SW480 (cell line): ENCODE data around the gene CBFB.
A peak's percentile ranks its signal among the peaks of the same experiment; 100 is the strongest.
"Not testable (repeated sequence)": the region's sequence is repeated elsewhere in the genome, so short reads cannot be mapped to it uniquely, and the experiment has no call there.

Experiments
- DNase-seq: peaks from one replicate; pipeline ENCODE4 v3.0.0-alpha.2; 2016; ENCODE audit warnings: low spot score

Gene CBFB

DNA sequence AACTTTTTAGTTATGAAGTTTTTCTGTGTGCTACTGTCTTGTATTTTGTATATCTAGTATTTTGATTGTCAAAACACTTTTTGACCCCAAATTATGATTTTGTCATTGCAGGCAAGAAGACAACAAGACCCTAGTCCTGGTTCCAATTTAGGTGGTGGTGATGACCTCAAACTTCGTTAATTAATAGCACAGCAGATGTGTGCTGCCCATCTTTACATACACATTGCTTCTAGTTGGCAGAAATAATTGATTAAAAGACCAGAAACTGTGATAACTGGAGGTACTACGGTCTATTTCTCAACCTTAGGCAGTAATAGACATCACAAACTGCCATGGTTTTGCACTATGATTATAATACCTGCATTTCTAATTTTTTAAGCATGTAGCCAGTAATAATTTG, 69.7 kb downstream of the CBFB start:
- no peak for DNase-seq

DNA sequence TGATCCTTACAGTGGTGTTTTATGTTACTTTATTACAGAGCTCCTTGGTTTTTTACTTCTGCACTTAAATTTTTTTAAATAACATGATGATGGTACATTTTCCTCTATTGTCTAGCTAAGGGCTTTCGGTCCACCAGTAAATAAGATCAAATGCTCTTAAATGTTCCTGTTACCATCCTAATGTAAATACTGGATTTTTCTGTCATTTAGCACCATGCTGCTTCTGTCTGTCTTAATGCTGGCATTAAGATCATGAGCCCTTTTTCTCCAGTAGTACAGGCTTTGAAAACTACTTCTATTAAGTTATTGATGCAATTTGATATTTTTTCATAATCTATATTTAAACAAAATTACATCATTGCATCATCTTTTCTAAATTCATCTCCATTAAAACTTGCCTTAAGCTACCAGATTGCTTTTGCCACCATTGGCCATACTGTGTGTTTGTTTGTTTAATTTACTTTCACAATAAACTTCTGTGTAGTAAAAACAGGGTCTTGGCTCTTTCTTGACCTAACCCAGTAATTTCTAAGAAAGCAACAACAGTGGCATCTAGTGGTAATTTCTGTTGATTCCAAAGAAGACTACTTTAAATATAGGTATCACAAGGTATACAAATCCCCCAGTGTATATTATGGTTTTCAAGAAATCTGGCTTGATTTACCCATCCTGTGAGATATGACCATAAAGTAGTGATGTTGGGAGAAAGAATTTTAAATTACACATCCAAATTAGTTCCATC, 71.8 kb downstream of the CBFB start:
- DNase-seq = no peak

DNA sequence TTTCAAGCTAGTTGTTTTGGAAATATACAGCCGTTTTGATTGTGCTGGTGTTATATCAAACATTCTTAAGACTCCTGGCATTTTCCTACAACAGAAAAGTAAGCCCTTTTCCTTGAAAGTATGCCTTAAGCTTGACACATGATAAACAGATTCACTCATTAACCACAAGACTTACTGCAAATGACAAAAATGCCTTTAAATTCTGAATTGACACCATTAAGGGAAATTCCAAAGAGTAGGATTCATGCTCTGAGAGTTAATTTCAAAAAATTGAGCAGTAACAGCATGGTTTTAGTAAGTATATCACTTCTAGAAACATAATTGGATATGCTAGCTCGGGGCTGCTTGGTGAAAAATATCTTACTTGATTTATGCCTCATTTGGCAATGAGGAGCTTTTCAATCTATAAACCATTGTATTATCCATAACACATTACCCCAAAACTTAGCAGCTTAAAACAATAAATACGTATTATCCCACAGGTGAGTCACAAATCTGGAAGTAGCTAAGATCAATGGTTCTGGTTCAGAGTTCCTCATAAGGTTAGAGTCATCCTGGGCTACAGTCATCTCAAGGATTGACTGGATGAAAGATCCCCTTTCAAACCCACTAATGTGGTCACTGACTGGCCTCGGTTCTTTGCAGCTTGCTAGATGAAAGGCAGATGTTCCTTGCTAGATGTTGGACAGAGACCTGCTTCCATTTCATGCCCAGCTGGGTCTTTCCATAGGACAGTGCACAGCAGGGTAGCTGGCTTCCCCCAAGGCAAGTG, 72.5 kb downstream of the CBFB start:
- no peak for DNase-seq

DNA sequence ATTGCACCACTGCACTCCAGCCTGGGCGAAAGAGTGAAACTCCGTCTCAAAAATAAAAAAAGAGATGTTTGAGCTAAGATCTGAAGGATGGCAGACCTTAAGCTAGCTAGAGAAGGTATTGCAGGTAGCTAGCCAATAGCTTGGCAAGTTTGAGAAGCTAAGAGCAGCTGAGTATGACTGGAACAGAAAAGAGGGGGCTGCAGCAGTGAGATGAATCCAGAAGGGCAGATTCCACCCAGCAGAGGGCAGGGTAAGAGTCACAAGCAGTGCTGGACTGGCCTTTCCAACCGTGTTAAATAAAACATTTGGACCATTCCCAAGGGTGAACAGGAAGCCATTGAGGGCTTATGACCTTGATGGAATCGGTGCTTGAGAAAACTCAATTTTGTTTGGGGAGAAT, 75.1 kb downstream of the CBFB start:
- DNase-seq = peak; percentile 48

DNA sequence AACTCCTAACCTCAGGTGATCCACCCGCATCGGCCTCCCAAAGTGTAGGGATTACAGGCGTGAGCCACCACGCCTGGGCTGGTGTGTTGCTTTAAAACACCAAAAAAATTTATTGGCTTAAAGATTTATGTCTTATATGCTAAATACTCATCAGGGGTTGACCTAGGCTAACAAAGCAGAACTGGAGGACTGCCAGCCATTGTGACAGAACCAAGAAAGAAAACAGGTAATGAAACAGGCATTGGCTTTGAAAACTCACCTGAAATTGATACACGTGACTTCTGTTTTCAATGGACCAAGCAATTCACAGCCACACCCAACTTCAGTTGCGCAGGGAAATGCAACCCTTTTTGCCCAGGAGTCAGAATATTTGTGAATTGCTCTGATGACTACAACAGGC, 75.9 kb downstream of the CBFB start:
- DNase-seq = no peak

DNA sequence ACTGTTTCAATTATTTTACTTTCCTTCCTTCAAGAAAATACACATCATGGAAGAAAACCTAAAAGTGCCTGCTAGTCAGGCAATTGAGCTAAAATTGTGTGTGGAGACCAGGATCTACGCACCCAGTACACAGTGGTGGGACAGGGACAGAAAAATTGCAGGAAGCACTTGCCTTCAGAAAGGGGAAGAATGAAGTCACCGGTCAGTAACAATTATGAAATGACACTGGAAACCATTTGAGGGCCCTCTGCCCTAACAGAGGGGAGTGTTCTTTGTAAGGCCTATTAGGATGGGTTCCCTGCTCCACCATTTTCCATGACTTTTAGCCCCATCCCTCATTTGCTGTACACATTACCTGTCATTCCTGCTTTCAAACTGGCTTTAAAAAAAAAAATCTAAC, 76.3 kb downstream of the CBFB start:
- no peak for DNase-seq

DNA sequence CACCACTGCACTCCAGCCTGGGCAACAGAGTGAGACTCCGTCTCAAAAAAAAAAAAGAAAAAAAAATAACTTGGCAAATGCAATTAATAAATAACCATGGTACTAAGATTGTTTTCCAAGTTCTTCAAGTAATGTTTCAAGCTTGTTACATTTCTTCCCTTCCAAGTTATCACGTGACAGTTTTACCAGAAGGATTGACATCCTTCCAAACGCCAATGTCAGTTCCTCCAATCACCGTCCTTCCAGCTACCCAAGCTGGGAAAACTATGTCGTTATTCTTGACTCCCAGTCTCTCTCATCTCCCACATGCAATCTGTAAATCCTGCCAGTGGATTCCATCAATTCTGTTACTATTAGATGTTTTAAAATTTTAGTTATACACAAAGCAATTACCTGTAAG, 76.9 kb downstream of the CBFB start:
- no peak for DNase-seq

DNA sequence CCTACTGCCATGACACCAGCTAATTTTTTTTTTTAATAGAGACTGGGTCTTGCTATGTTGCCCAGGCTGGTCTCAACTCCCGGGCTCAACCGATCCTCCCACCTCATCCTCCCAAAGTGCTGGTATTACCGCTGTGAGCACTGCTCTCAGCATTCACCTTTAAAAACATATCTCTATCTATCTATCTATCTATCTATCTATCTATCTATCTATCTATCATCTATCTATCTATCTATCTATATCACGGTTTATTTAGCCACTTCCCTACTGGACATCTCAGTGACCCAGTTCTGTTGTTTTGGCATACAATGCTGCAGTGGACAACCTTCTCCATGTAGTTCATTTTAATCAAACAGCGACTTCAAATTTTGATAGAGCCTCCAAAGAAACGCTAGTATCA, 79.5 kb downstream of the CBFB start:
- DNase-seq = no peak

DNA sequence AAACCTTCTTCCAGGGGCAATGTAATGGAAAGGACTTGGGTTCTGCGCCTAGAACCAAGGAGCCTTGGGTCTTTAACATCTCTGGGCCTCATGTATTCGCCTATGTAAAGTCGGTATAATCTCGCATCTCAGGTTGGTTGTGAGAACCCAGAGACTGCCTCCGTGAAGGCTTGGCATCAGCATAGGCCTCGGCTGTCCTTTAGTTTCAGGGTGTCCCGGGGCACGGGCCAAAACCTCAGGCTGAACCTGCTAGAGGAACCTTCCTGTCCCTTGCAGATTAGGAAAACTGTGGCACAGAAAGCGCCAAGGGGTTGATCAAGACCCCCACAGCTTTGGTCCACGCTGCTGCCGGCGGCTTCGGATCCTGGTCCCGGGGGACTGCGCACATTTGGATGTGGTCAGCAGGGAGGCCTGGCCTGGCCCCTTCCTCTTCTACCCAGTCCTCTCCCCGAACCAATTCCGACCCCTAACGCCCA, 80.0 kb downstream of the CBFB start:
- no peak for DNase-seq

DNA sequence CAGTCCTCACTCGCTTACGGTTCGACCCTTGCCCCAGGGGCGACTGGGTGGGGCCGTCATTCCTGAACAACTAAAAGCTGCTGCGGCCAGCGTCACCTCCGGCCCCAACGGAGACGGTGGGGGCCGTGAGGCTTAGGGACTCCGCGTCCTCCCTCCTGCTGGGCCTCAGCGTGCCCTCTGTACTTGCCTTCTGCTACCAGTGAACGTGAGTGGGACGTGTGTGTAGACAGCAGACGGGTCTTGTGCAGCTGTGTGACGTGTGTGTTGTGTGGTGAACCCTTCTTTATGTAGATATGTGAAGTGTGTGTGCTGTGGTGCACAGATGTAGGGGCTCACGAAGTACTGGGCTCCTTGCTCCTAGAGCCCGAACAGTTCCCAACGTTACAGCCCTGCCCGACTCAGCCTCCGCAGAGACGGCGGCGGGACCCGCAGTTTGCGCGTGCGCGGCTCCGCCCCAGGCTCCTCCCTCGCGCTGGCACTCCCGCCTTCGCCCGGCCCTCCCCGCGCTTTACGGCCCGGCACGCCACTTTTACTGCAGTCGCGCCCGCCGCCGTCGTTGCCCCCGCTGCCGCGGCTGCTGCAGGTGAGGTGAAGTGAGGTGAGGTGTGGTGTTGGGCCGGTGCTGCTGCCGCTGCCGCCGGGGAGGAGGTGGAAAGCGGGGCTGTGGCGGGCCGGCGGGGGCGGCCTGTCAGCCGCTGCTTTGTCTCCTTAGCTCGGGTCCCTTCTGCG, 80.6 kb downstream of the CBFB start, which contains the start of gene PHAF1:
Gene PHAF1 (plus strand): TSS at position 535 of the 729 bp plus-strand sequence. CDS start 235 bp downstream, outside the sequence.
- DNase-seq = peak; percentile 89

DNA sequence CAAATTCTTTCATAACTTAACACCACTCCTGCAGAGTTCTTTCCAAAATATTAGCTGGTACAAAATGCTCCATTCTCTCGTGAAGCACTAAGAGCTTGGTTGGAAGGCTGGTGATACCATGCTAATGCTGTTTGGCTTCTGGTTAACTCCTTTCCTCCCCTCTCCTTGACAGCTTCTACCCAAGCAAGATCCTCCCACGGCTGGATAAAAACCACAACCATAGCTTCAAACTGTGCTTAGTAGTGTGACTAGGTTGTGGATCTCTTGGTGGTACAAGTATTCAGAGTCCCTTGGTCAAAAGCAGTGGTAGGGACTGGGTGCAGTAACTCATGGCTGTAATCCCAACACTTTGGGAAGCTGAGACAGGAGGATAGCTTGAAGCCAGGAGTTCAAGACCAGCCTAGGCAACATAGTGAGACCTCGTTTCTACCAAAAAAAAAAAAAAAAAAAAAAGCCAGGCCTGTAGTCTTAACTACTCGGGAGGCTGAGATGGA, 83.0 kb downstream of the CBFB start:
- no peak for DNase-seq

DNA sequence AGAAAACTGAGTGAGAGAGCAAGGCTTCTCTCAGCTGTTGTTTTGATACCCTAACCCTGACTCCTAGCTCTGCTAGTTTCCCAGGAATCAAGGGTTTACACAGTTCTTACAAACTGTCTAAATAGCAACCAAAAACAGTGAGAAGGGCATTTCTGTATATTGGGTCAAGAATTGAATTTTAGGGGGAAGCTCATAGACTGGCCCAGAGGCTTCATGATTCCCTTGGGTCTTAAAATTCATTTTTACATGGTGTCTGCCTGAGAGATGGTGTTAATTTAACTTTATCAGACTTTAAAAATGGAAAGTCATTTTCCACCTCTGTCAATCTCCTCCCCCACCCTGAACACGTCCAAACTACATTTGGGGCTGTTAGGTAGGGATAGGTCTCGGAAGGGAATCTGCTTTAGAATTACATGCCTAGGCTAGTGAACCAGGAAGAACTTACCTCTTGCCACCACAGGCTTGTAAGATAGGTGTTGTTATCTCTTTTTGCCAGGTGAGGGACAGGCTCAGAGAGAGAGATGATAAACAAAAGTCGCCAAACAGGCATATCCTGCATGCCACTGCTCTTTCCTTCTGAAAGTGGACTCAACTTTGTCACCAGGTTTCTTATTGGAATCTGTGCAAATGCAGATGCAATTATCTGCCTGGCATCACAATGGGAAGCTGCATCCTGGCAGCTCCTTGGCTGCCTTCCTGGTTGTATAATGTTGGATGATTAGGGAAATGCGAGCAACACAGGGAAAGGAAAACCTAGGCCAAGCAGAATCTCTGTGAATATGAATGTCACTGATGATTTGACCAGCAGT, 83.8 kb downstream of the CBFB start:
- DNase-seq = no peak

DNA sequence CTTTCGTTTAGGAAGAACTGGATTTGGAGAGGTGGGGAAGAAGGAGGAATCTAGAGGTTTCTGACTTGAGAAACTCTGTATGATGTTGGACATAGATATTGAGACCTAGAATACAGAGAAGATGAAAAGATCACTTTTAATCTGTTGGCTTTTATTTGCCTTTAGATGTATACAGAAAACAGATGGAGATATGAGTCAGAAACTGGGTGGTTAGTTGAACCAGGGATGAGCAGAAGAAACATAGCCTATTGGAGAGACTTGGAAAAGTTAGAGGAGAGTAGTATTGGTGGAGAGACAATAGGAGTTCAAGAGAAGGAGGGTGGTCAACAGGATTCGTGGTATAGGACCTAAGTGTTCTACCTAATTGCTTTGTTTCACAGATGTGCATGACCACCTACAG, 85.8 kb downstream of the CBFB start:
- no peak for DNase-seq

DNA sequence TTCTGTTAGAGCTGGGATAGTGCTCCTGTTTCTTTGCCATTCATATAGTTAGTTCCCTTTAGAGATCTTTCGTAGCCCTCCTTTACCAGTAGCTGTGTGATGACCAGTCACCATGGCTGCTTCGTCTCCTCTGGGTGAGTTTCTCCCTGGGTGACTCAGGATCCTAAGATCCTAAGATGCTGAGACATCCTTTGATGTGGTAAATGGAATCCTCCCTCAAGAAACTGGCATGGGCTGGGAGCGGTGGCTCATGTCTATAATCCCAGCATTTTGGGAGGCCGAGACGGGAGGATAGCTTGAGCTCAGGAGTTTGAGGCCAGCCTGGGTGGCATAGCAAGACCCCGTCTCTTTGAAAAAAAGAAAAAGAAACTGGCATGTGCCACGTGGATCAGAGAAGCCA, 86.7 kb downstream of the CBFB start:
- DNase-seq = peak; percentile 54

DNA sequence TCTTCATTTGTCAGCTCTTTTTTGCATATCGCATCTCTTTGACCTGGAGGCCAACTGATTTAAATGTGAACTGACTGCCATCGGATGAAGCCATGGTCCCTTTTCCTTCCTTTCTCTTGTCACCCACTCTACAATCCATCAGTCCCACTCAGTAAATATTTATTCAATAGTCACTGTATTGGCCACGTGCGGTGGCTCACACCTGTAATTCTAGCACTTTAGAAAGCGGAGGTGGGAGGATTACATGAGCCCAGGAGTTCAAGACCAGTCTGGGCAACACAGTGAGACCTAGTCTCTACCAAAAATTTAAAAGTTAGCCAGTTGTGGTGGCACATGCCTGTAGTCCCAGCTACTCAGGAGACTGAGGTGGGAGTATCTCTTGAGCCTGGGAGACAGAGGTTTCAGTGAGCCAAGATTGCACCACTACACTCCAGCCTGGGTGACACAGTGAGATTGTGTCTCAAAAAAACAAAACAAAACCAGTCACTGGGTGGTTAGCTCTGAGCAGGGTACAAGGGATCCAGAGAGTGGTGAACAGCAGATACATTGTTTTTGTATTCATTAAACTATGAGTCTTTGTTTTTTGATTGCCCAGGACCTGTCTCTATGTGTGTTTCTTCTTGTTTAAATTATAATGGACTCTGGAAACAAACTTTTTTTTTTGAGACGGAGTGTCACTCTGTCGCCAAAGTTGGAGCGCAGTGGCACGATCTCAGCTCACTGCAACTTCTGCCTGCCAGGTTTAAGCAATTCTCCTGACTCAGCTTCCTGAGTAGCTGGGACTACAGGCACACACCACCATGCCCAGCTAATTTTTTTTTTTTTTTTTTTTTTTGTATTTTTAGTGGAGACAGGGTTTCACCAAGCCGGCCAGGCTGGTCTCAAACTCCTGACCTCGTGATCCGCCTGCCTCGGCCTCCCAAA, 87.7 kb downstream of the CBFB start:
- DNase-seq = no peak

DNA sequence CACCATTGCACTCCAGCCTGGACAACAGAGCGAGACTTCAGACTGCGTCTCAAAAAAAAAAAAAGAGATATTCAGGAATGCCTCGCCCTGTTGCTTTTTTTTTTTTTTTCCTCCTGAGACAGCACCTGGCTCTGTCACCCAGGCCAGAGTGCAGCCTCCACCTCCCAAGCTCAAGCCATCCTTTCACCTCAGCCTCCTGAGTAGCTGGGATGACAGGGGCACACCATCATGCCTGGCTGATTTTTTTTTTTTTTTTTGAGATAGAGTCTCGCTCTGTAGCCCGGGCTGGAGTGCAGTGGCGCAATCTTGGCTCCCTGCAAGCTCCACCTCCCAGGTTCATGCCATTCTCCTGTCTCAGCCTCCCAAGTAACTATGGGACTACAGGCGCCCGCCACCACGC, 88.8 kb downstream of the CBFB start:
- DNase-seq = no peak

DNA sequence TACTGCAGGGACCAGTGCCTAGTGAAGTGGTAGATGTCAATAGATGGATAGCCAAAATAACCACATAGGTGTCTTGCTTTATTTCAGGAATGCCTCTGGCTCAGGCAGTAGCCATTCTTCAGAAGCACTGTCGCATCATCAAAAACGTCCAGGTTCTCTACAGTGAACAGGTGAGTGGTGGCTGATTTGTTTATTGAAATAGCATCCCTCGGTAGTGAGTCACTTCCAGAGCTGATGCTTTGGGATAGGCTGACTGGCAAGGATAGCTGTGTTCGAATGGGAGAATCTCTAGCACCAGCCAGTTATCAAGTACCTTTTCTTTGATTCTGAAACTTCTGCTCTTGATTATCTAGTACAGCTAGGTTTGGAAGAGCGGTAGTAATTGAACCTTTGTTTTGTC, 91.1 kb downstream of the CBFB start:
- DNase-seq = peak; percentile 45

DNA sequence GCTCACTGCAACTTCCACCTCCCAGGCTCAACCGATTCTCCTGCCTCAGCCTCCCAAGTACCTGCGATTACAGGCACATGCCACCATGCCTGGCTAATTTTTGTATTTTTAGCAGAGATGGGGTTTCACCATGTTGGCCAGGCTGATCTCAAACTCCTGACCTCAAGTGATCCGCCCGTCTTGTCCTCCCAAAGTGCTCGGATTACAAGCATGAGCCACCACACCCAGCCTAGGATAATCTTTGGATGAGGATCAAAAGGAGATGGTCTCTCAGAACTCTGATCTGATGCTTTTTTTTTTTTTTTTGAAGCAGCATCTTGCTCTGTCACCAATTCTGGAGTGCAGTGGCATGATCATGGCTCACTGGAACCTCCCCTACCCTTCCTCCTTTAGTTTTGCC, 93.8 kb downstream of the CBFB start:
- not testable (repeated sequence) for DNase-seq

DNA sequence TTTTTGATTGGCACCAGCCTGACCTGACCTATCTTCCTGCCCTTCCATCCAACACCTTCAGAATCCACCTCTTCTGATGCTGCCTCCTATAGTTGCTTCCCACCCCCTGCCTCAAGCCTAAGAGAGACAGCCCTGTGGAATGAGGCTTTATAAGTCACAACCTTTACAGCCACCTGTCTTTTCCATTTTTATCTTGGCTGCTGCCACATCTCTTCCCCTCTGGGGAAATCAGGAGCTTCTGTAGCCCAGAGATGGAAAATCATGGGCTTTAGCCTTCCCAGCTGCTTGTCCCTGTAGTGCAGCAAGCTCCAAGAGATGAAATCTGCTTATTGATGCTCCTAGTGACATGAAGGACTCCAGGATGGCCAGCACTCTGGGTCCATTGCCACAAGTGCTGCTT, 99.5 kb downstream of the CBFB start:
- no peak for DNase-seq

DNA sequence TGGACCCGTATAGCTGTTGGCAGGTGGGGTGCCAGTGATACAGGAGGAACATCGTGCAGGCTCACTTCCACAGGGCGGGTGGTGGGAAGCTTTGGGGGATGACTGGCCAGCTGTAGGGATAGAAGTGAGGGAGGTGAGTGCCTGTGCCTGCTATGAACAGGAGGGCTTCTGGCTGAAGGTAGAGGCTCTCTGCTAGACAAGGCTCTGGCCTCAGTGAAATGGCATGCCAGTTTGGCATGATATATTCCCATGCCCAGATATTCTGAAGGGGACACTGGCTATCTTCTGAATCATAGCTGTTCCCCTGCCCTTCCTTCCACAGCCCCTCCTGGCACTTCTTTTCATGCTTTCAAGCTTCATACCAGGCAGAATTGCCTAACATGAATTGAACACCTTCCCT, 99.9 kb downstream of the CBFB start:
- DNase-seq = no peak

DNA sequence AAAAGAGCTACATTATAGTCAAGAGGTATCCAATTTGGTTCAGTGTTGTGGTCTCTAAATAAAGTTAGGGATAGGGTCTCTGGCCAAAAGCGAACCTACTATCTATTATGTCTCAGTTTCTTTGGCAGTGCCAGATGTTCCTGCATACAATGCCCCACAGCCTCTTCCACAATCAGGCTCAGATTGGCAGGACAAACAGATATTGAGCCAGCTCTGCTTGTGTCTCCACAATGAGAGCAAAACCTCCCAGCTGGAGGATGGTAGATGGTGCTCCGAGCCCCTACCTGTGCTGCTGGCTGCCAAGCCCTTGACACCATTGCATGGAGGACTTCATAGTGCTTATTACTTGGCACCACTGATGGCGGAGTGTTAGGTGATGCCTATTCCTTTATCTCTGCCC, 100.5 kb downstream of the CBFB start:
- DNase-seq = no peak
